Sigmoid colon (tissue), 7 donors: ENCODE results near the gene BET1. TPM values are rescaled to one million over a fixed set of nuclear protein-coding genes. Genes with fewer than 3 reads are reported as not detected.

ENCODE experiments used
- DNase-seq: peaks from one replicate; pipeline ENCODE4 v3.0.0-alpha.2; 2019
- H3K27ac ChIP-seq, 4 donors: fragments of 200-600 bp; sonication (generic); one replicate each; pipeline ENCODE4 v1.5.1; 2016 to 2019; ENCODE audit warnings: mild to moderate bottlenecking in 1 of 4
- H3K27me3 ChIP-seq, 3 donors: fragments of 200-600 bp; sonication (generic); one replicate each; pipeline ENCODE4 v1.5.1; 2019; ENCODE audit warnings: mild to moderate bottlenecking in 1 of 3
- H3K36me3 ChIP-seq, 4 donors: fragments of 200-600 bp; sonication (generic); one replicate each; pipeline ENCODE4 v1.5.1; 2016 to 2019
- H3K4me1 ChIP-seq, 4 donors: fragments of 200-600 bp; sonication (generic); one replicate each; pipeline ENCODE4 v1.5.1; 2017 to 2019
- H3K4me3 ChIP-seq, 4 donors: fragments of 200-600 bp; sonication (generic); one replicate each; pipeline ENCODE4 v1.5.1; 2017 to 2019; ENCODE audit warnings: mild to moderate bottlenecking in 2 of 4, moderate library complexity in 1 of 4
- H3K9me3 ChIP-seq, 4 donors: fragments of 200-600 bp in 3 of 4; sonication (generic) in 3 of 4; one replicate each; pipeline versions ENCODE4 v1.5.1 to v1.6.1; 2013 to 2019
- CTCF ChIP-seq, 4 experiments: fragments of 450-650 bp in 3 of 4; fragments of 200-600 bp in 1 of 4; IDR thresholded peaks; one replicate each; pipeline ENCODE4 v1.5.1; 2016 to 2019; ENCODE audit warnings: antibody characterized with exemption in 4 of 4, mild to moderate bottlenecking in 3 of 4, moderate library complexity in 2 of 4
- EP300 ChIP-seq, 4 donors: sonication (generic); formaldehyde crosslinking; IDR thresholded peaks; one replicate each; pipeline ENCODE4 v1.6.1; 2017; ENCODE audit warnings: antibody characterized with exemption in 4 of 4
- POLR2A ChIP-seq, 2 donors: fragments of 450-650 bp; IDR thresholded peaks; one replicate each; pipeline ENCODE4 v1.6.1; 2016; ENCODE audit warnings: antibody characterized with exemption in 2 of 2, mild to moderate bottlenecking in 2 of 2, moderate library complexity in 2 of 2
- POLR2AphosphoS5 ChIP-seq, 4 donors: sonication (generic); formaldehyde crosslinking; IDR thresholded peaks; one replicate each; pipeline ENCODE4 v1.6.1; 2017; ENCODE audit warnings: antibody characterized with exemption in 4 of 4
- WGBS, 2 donors: extraction: QIAGEN DNeasy Blood & Tissue Kit; methylation state at CpG; one replicate each; pipeline ENCODE4 v1.1.7; 2013; 5-methylcytosine and 5-hydroxymethylcytosine counted together
- intact Hi-C: fragments of 100-400 bp; cut with DNase I; formaldehyde crosslinking; loops from one replicate; pipeline ENCODE4 v1.15.1; 2023
- polyA plus RNA-seq, 3 donors: library from polyadenylated mRNA; stranded (reverse); fragments of 200-250 nt; gene quantifications; one replicate each; pipeline ENCODE4 v1.2.3, GENCODE V29; 2013
- total RNA-seq, 4 donors: library from RNA; depleted of rRNA; stranded (reverse); fragments of >200 nt; gene quantifications; one replicate each; pipeline ENCODE4 v1.1.0, GENCODE V29; 2016
- donor health status: healthy with polysubstance abuse.
- donor health status: Bipolar disorder and iron deficiency.
- donor health status: healthy.

BET1 gene
- total and polyA plus RNA-seq, 7 donors: 16.9 to 38.1 (median 27.0) TPM

GRCh38 chr7:94022550-94022949 lies 18.4 kb upstream of the BET1 start:
- Histone ChIP-seq H3K9me3 (no peaks in the 10 kb centered on the region), H3K27ac (no peak overlapping the region), H3K4me1 (no peaks in the 10 kb centered on the region), H3K27me3 (no peaks in the 10 kb centered on the region), H3K4me3 (no peak overlapping the region), H3K36me3 (no peaks in the 10 kb centered on the region)
- intact Hi-C loops: no loop called here
- WGBS, 2 donors: 41 to 68% methylated on average over 3 of the region's 3 CpGs
- no peak for TF ChIP-seq CTCF (IDR thresholded peaks at IDR 0.05)
- no peak for TF ChIP-seq EP300 (IDR thresholded peaks at IDR 0.05)
- TF ChIP-seq POLR2A (IDR thresholded peaks at IDR 0.05): no peak
- TF ChIP-seq POLR2AphosphoS5 (IDR thresholded peaks at IDR 0.05): no peak
- DNase-seq: no peak

- intact Hi-C loops: no loop called here
- Histone ChIP-seq H3K27ac (no peak overlapping the region), H3K27me3 (no peaks in the 10 kb centered on the region), H3K36me3 (no peaks in the 10 kb centered on the region), H3K4me1 (no peaks in the 10 kb centered on the region), H3K4me3 (no peak overlapping the region), H3K9me3 (no peaks in the 10 kb centered on the region)
- TF ChIP-seq CTCF (IDR thresholded peaks at IDR 0.05): no peak
- no peak for TF ChIP-seq EP300 (IDR thresholded peaks at IDR 0.05)
- no peak for TF ChIP-seq POLR2A (IDR thresholded peaks at IDR 0.05)
- no peak for TF ChIP-seq POLR2AphosphoS5 (IDR thresholded peaks at IDR 0.05)
- WGBS, 2 donors: 24 to 83% methylated on average over 1 of the region's 1 CpG
- no peak for DNase-seq
These were observed 12.6 kb upstream of the BET1 start for GRCh38 chr7:94016786-94017185.

- no peak overlapping the region for H3K4me3 ChIP-seq
These were observed 11.4 kb upstream of the BET1 start for GRCh38 chr7:94015538-94015937.

GRCh38 chr7:94012746-94013145 lies 8.6 kb upstream of the BET1 start:
- no peaks in the 10 kb centered on the region for H3K36me3 ChIP-seq
- no peak for TF ChIP-seq POLR2AphosphoS5 (IDR thresholded peaks at IDR 0.05)
- no peak overlapping the region for H3K4me3 ChIP-seq
- H3K4me1 ChIP-seq: no peaks in the 10 kb centered on the region
- intact Hi-C loops: no loop called here
- DNase-seq: no peak
- H3K9me3 ChIP-seq: no peaks in the 10 kb centered on the region
- 78 to 86% methylated on average over 1 of the region's 1 CpG for WGBS, 2 donors
- H3K27me3 ChIP-seq: no peaks in the 10 kb centered on the region
- H3K27ac ChIP-seq: no peak overlapping the region

More at GRCh38 chr7:94015538-94015937, 11.4 kb upstream of the BET1 start:
- TF ChIP-seq POLR2AphosphoS5 (IDR thresholded peaks at IDR 0.05) (no peak), POLR2A (IDR thresholded peaks at IDR 0.05) (no peak), CTCF (IDR thresholded peaks at IDR 0.05) (no peak), EP300 (IDR thresholded peaks at IDR 0.05) (no peak)
- no peaks in the 10 kb centered on the region for H3K36me3 ChIP-seq
- intact Hi-C loops: no loop called here
- H3K9me3 ChIP-seq: no peaks in the 10 kb centered on the region
- H3K27ac ChIP-seq: no peak overlapping the region
- no peaks in the 10 kb centered on the region for H3K4me1 ChIP-seq
- no peaks in the 10 kb centered on the region for H3K27me3 ChIP-seq
- DNase-seq: no peak

- Histone ChIP-seq H3K4me1 (no peaks in the 10 kb centered on the region), H3K9me3 (no peaks in the 10 kb centered on the region), H3K27ac (no peak overlapping the region), H3K36me3 (no peaks in the 10 kb centered on the region), H3K27me3 (no peaks in the 10 kb centered on the region), H3K4me3 (no peak overlapping the region)
- no peak for DNase-seq
- TF ChIP-seq EP300 (IDR thresholded peaks at IDR 0.05) (no peak), CTCF (IDR thresholded peaks at IDR 0.05) (no peak), POLR2AphosphoS5 (IDR thresholded peaks at IDR 0.05) (no peak), POLR2A (IDR thresholded peaks at IDR 0.05) (no peak)
- intact Hi-C loops: no loop called here
- 97% methylated on average over 35 of the region's 35 CpGs for WGBS, 2 donors
These were observed 7.7 kb upstream of the BET1 start for GRCh38 chr7:94011714-94012353.
